ENCODE data around the gene RPH3AL.

RPH3AL gene

DNA sequence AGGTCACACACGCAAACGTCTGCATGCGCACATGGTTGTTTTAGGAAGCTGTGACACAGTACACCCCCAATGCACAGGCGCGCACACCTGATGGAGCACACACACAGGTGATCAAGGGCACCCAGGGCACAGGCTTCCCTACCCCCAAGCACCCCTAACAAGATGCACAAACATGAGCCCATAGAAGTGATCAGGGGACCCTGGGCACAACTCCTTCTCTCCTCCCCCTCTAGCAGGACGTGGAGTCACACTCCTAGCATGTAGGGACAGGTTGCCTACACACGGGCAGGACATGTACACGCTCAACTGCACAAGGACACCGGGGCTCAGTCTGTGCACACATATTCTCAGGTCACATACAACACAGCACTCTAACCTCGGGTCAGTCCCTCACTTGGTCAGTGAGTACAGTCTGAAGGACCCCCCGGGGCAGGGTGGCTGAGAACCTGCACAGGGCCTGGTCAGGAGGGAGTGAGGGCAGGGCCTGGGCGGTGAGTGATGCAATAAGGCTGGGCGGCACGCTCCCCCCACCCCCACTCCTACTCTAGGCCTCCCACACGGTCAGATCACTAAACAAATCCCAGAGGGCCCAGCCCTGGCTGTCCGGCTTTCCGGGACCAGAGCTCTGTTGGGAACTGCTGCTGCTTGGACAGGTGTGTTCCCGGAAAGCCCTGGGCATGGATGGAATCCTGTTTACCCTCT is 170.4 kb downstream of the RPH3AL start:
- TF ChIP-seq, protein P1, sequence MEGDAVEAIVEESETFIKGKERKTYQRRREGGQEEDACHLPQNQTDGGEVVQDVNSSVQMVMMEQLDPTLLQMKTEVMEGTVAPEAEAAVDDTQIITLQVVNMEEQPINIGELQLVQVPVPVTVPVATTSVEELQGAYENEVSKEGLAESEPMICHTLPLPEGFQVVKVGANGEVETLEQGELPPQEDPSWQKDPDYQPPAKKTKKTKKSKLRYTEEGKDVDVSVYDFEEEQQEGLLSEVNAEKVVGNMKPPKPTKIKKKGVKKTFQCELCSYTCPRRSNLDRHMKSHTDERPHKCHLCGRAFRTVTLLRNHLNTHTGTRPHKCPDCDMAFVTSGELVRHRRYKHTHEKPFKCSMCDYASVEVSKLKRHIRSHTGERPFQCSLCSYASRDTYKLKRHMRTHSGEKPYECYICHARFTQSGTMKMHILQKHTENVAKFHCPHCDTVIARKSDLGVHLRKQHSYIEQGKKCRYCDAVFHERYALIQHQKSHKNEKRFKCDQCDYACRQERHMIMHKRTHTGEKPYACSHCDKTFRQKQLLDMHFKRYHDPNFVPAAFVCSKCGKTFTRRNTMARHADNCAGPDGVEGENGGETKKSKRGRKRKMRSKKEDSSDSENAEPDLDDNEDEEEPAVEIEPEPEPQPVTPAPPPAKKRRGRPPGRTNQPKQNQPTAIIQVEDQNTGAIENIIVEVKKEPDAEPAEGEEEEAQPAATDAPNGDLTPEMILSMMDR (IDR thresholded peaks at IDR 0.05; ENCODE audit: borderline replicate concordance, insufficient read depth, low read depth, low read length) = no peak
- no peak overlapping the region for H3K4me3 ChIP-seq (ENCODE audit: low read depth, low read length)

DNA sequence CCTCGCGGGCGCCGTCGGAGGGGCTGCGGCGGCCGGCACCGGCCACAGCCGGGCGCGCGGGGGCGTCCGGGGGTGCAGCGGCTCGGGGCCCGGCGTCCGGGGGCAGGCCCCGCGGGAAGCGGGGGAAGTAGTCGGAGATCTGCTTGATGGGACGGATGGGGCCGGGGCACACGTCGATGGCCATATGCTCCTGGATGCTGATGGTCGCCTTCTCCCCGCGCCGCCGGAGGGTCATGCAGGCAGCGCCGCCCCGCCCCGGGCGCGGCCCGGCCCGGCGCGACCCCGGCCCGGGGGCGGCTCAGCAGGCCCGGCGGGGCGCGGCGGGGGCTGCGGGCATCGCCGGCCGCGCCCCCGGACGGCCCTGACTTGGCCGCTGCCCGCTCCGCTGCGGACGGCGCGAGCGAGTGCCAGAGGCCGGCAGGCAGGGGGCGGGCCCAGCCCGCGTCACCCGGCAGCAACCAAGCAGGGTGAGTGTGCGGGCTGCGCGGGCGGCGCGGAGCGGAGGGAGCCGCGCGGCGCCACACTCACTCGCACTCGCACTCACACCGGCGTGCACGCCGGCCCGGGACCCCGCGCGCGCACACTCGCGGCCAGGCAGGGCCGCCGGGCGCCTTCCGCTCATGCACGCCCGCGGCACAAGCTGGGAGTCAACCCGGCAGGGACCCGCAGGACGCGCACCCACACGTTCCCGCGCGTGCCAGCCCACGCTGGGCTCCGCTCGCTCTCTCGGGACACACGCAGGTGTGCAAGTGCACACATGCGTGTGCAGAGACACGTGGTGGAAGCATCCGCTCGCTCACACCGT is 171.2 kb downstream of the RPH3AL start, which contains the start of gene DOC2B:
DOC2B (minus strand) TSS at position 406 of the 805 bp plus-strand sequence; CDS start at position 235, 171 bp downstream.
- H3K4me3 ChIP-seq (ENCODE audit: low read depth, low read length) = no peak within 1 kb of the TSS
- TF ChIP-seq, protein P1 (IDR thresholded peaks at IDR 0.05; ENCODE audit: borderline replicate concordance, insufficient read depth, low read depth, low read length) = no peak

DNA sequence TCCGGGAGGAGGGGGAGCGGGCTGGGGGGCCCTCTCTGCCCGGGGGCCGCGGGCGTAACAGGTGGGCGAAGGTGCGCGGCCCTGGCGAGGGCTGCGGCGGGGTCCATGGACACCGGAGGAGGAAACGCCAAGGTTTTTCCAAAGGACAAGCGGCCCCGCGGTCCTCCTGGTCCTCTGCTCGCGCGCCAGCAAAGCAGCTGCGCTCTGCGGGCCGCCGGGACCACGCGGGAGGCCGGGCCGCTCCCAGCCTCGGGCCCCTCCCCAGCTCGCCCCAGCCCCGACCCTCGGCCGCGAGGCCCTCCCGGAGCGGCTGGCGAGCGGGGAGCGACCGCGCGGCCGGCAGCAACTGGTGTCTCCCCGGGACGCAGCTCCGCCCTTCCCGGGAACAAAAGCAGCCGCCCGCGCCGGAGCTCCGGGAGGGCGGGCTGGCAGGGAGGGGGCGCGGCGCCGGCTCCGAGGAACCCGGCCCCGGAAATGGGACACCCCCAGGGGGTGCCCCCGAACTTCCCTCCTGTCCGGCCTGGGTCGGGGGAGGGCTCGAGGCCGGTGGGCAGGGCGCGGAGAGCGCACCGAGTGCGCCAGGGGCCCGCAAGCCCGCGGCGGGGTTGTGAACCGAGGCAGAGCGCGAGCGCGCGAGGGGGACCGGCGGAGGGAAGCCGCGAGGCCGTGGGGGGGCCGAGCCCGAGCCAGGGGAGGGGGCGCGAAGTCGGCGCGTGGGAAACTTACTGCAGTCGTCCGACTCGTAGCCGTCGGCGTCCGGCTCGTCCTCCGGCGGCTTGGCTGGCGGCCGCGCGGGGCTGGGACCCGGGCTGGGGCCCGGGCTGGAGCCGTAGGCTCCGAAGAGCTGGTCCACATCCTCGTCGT is 172.0 kb downstream of the RPH3AL start:
- H3K4me3 ChIP-seq (ENCODE audit: low read depth, low read length) = no peak overlapping the region
- TF ChIP-seq, protein P1 (IDR thresholded peaks at IDR 0.05; ENCODE audit: borderline replicate concordance, insufficient read depth, low read depth, low read length) = no peak

DNA sequence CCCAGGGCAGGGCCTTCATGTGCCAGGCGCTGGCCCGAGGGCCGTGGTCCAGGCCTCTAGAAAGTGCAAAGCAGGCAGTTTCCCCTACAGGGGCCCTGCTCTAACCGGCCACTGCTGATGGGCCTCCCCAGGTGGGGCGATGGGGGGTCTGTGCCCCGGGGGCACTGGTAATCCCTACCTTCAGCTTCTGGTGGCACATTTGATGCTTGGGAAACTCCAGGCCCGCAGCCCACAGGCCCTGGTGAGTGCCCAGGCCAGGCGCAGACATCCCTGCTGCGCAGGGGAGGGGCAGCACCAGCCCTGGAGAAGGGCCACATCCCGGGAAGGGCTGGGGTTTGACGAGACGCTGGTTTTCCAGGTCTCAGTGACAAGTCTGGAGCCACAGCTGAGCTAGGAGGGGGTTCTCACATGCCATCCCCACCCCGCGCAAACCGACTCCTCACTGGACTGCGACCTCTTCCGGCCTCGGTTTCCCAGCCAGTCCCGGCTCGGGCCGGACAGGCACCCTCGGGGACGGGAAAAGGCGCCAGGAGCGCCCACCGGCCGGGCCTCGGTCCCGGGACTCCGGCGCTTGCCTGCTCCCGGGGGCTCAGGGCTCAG is 172.7 kb downstream of the RPH3AL start:
- no peak overlapping the region for H3K4me3 ChIP-seq (ENCODE audit: low read depth, low read length)

DNA sequence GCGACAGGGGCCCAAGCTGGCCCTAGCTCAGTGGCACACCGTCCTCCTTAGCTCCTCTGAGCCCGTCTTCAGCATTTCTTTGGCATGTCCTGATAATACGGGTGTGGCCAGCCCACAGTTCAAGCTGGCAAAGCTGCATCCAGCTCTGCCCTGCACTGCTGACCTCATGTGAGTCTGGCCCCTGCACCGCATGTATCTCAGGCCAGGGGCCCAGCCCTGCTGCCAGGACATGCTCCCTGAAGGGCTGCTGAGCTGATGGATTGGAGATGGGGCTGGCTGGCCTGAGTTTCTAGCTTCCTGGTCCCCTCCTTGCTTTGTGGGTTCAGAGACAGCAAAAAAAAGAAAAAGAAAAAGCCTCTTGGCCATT is 173.6 kb downstream of the RPH3AL start:
- TF ChIP-seq, protein P1 (IDR thresholded peaks at IDR 0.05; ENCODE audit: borderline replicate concordance, insufficient read depth, low read depth, low read length) = no peak
- no peak overlapping the region for H3K4me3 ChIP-seq (ENCODE audit: low read depth, low read length)

More for the DNA sequence above, 172.7 kb downstream of the RPH3AL start:
- TF ChIP-seq, protein P1 (IDR thresholded peaks at IDR 0.05; ENCODE audit: borderline replicate concordance, insufficient read depth, low read depth, low read length) = no peak

DNA sequence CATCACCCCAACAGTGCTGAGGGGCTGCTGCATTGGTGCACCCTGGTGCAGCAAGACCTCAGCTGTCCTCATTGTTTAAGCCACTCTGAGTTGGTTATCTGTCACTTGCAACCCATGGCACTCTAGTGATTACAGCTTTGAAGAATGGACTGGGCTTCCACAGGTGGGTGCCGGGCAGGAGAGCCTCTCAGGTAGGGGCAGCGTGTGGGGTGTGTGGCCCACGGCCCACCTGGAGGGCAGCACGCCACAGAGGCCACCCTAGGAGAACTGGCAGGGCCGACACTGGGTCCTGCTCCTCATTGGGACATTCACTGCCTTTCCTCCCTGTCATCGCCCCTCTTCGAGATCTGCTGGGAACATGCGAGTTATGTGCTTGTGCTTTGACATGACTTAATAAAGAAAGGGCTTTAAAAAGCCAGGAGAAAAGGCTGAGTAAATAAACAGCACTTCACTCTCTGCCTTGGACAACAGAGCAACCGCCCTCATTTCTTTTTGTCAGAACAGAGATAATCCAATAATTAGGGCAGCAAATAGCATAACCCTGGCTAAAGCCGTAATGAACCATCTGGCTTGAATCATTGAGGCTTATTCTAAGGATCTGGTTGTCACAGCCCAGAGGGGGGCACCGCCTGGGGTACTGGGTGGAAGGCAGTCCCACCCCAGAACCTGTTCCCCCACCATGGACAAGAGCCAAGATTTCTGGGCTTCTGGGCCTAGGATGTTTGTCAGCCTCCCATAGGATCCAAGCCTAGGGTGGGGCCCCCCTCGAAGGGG is 174.1 kb downstream of the RPH3AL start:
- no peak overlapping the region for H3K4me3 ChIP-seq (ENCODE audit: low read depth, low read length)

More for the DNA sequence above, 174.1 kb downstream of the RPH3AL start:
- TF ChIP-seq, protein P1 (IDR thresholded peaks at IDR 0.05; ENCODE audit: borderline replicate concordance, insufficient read depth, low read depth, low read length) = no peak
